Activated T-helper 1 cell treated with Interleukin-2 at 50 U/mL for 16 hours (primary cell): Measurements from ENCODE around the gene CALCOCO1.
"Not testable (repeated sequence)": the region's sequence is repeated elsewhere in the genome, so short reads cannot be mapped to it uniquely, and the experiment has no call there.

Experiments
- DNase-seq: peaks from one replicate; pipeline ENCODE4 v3.0.0-alpha.2; 2020; ENCODE audit warnings: low read depth

The CALCOCO1 gene, protein sequence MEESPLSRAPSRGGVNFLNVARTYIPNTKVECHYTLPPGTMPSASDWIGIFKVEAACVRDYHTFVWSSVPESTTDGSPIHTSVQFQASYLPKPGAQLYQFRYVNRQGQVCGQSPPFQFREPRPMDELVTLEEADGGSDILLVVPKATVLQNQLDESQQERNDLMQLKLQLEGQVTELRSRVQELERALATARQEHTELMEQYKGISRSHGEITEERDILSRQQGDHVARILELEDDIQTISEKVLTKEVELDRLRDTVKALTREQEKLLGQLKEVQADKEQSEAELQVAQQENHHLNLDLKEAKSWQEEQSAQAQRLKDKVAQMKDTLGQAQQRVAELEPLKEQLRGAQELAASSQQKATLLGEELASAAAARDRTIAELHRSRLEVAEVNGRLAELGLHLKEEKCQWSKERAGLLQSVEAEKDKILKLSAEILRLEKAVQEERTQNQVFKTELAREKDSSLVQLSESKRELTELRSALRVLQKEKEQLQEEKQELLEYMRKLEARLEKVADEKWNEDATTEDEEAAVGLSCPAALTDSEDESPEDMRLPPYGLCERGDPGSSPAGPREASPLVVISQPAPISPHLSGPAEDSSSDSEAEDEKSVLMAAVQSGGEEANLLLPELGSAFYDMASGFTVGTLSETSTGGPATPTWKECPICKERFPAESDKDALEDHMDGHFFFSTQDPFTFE

DNA sequence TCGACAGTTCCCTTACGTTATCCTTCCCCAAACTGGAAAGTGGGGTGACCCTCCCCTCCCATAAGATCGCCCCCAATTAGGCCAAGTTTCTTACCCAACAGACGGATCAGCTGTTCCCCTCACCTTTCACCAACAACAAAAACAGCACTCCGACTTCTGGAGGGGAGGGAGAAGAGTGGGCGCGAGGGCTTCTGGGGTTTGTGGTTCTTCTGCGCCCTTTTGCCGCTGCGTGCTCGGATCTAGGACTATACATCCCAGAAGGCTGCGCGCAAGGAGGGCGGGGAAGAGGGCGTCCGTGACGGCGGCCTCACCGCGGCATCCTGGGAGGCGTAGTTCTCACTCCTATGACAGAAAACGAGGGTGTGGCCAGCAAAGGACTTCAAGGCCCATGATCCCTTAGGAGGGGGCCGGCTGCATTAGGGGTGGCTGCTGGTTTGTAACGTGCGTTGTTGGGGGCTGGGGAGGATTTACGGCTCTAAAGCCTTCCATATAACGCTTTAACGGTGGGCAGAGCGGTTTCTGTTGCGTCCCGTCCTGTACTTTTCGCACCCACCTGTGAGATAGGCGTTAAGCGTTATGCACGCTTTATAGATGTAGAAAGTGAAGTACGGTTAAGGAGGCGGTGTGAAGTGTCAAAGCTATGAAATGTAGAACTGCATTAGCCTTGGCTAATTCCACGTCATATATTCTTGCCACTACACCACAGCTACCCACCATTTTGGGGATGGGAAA lies at the start of gene CALCOCO1:
Gene CALCOCO1 (minus strand): TSS at position 143 of the 732 bp plus-strand sequence. CDS start 2,210 bp downstream, outside the sequence.
- peak; percentile 94 for DNase-seq

DNA sequence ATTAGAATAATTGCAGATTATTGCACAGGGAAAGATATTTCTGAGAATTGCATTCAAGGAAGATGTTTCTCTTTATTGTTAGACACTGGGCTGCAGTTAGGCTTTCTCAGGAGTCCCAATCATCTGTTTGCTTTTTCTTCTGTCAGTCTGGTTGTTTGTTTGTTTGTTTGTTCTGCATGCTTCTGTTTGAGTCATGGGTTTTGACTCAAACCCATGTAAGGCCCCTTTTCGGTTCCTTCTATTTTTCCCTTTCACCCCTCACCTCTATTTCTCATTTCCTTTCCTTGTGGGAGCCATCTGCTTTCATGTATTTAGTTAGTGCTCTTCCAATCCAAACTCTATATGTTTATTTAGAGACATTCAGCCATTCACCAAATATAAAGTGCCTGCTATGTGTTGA lies 49.6 kb upstream of the CALCOCO1 start:
- DNase-seq, result no peak

DNA sequence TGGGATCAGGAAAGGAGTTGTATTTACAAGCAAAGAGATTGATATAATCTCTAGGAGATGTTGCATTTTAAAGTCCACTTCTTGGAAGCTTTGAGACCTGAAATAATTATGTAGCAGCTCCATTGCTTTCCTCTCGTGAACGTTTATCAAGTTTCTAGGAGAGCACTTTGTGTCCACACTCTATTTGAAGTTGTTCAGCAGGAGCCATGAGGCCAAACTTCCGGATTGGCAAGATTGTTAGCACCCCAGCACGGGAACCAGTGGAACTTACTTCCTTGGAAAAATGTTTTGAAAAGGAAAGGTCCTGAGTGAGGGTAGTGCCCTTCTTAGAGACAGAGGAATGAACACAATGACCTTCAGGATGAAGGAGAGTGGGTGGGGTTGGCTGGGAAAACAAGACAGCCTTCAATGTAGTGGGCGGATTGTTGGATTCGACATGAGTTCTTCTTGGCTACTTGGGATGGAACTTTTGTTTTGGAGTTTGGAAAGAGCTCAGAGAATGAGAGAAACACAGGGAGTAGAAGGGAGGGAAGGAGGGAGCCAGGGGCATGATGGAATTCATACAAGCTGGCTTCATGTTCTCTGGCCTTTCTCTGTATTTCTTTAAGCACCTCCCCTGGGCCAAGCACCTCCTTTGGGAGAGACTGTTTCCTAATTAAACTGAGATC lies 48.4 kb upstream of the CALCOCO1 start:
- no peak for DNase-seq

DNA sequence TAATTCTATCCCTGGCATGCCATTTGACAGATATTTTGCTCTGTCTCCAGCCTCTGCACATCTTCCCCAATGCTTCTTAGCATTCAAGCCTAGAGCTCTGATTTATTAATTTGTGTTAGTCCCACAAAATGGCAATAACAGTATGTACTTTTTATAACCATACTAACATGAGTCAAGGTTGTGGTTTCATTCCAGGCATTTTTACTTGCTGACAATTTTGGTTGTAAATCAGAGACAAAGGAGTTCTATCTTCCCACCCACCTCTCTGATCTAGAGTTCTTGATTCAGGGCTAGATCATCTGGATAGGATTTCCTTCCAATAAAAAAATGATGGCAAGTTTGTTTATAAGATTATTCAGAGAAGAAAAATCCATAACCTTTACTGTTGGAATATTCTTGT lies 43.0 kb upstream of the CALCOCO1 start:
- no peak for DNase-seq

DNA sequence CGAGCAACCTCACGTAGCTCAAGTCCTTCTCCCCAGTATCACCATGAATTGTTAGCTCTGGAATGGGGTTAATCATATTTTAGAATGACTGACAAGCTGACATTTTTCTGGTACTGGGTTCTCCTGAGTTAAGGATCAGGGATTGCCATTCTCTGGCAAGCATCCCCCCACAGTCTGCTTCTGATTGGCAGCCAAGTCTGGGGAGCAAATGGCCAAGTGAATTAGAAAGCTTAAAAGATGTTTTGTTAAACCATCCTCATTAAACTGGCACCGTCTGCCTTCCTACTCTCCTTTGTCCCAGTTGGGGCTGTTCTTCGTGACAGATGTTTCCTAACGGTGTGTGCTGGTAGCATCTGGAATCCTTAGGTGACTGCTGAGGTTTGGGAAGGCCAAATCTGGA lies 41.7 kb upstream of the CALCOCO1 start:
- DNase-seq, result no peak

DNA sequence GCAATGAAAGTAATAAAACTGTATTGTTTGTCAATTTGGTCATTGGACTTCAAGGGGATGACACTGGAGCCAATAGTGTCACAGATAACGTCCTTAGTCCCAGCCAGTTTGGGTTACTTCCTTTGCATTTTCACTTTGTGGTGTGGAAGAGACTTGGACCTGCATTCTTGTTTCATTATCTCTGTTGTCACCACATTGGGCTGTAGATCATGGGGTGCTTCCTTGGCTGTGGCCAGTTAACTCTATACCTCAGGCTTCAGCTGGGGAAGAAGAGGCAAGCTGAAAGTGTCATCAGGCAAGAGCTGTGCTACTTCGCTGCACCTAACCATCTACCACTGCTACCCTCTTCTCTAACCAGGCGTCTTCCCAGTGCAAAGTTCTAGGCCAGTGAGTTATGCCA lies 39.6 kb upstream of the CALCOCO1 start:
- no peak for DNase-seq

DNA sequence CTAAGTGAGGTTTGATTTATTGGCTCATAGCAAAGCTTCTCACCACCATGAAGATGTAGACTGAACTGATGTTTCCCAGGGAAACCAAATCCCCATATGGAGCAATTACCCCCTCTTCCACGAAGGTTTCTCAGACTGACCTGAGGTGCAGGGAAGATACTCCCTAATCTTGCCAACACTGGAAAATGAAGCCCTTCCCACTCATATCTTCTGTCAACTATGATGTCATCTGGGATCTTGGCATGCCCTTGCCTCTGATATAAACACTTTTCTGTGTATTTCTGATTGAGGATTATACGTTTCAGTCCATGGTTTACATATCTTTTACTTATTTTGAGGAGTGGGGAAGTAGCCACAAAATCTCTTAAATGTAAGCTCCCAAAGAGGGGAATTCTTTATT lies 38.6 kb upstream of the CALCOCO1 start:
- no peak for DNase-seq

DNA sequence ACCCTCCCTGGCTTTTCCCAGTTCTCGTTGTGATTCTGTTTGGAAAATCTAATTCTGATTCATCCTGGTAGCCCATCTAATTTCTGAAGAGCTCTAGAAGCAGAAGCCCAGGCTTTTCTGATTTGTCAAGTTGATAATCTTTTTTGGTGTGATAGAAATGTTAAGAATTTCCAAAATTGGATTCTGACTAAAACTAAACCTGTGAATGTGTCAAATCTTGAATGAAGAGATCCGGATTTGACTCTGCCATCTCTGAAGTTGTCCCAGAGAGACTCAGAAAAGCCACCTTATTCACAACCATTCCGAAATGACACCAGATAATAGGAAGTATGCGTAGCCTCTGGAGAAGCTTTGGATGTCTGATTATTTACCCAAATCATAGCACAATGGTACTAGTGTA lies 37.4 kb upstream of the CALCOCO1 start:
- DNase-seq, result no peak

DNA sequence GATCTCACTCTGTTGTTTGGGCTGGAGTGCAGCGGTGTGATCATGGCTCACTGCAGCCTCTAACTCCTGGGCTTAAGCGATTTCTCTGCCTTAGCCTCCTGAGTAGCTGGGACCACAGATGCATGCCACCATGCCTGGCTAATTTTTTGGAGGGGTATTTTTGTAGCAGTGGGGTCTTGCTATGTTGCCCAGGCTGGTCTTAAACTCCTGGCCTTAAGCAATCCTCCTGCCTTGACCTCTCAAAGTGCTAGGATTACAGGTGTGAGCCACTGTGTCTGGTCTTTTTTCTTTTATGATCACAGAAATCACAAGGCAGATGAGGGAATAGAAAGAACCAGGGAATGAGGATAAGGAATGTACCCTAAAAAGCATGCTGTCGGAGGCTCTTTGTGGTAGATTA lies 35.5 kb upstream of the CALCOCO1 start:
- not testable (repeated sequence) for DNase-seq

DNA sequence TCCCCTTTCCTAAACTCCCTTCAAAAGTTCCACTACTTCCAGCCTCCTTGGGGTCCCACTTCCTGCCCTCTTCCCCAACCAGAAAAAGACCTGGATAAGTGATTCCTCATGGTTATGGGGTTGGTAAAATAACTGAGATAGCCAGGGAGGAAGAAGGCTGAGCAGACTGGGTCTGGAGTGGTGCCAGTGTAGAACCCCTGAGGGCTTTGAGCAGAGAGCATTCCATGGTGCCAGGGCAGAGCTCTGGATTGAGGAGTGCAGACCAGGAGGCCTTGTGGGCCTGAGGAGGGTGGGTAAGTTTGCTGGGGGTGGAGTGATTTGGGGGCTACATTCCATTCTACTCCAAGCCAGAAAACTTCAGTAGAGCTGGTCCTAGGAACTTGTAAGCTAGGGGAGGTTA lies 34.1 kb upstream of the CALCOCO1 start:
- DNase-seq, result no peak

DNA sequence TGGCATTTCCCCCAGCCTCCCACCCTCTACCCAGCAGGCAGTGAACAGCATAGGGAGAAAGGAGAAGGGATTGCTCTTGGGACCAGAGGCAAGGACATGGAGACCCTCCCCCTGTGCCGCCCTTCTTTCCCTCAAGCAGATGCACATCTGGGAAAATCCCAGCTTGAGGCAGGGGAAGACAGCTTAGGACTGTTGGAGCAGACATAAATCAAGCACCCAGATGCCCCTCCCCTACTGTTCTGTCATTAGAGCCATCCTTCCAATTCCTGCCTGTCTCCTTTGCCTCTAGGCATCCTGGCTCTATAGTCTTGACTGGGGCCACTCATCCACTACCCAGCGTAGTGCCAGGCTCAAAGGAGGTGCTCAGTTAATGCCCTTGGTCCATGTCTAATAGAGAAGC lies 32.0 kb upstream of the CALCOCO1 start:
- no peak for DNase-seq

DNA sequence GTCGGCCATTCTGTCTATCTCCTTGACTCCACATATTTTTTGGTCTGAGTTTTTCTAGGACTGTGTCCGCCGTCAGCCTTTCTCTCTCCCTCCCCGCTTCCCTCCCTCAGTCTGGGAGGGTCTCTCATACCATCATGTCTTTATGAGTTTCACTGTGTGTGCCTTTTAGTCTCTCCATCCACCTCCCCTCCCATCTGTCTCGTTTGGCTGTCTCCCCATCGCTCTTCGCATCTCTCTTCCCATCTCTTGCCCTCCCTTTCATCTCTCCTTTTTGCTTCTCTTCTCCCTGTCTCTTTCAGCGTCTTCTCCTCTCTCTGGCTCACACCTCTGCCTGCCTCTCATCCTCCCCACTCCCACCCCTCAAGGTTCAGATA lies 31.5 kb upstream of the CALCOCO1 start:
- no peak for DNase-seq

DNA sequence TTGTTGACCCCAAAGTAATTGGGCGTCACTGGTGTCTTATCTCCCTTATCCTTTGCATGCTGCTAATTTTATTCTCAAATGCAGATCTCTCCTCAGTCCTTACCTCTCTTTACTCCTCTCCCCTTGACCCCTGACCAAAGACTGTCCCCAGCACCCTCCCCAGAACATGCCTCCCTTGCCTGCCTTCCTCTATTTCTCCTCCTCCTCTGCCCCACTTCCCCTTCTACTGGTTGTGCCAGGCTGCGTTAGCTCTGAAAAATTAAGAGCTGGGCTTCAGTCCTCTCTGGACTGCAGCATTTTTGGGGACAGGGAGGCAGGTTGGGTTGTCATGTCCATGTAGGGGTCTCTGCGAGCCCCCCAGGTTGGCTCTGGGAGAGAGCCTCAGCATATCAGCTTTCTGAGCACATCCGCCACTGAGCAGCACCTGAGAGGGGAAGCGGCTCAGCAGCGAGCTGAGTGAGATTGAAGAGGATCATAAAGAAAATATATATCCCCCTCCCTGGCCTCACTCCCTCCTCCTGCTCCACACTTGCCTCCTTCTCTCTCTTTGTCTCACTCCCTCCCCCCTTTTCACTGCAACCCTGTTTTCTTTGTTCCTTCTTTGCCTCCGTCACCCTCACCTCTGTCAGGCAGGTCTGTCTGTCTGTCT lies 31.0 kb upstream of the CALCOCO1 start:
- DNase-seq, result no peak

DNA sequence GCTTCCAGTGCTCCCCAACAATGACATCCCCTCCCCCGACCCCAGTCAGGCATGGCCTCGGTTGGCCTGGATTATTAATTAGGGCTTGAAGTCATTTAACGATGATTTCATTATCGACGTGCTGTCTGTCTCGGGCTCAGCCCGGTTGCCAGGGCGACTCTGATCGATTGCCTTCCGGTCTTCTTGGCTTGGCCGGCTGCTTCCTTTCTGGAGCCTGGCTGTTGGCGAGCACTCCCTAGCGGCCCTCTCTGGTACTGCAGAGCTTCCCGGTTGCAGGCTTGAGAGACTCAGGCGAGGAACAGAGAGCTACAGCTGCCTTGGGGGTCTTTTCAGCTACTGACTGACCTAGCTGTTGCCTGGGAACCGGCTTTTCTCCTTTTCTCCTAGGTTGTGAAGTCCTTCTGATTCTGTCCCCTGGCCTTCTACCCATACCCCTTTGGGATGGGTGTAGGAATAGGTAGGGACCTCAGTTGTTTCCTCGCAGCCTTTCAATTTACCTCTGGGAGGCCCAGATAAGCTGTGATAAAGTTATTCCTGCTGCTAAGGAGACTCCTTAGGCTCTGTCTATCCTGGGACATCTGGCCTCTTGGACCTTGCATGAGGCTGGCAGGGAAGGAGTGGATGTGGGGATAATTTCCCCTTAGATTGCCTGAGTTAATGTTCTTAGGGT lies 30.0 kb upstream of the CALCOCO1 start:
- peak; percentile 61 for DNase-seq

DNA sequence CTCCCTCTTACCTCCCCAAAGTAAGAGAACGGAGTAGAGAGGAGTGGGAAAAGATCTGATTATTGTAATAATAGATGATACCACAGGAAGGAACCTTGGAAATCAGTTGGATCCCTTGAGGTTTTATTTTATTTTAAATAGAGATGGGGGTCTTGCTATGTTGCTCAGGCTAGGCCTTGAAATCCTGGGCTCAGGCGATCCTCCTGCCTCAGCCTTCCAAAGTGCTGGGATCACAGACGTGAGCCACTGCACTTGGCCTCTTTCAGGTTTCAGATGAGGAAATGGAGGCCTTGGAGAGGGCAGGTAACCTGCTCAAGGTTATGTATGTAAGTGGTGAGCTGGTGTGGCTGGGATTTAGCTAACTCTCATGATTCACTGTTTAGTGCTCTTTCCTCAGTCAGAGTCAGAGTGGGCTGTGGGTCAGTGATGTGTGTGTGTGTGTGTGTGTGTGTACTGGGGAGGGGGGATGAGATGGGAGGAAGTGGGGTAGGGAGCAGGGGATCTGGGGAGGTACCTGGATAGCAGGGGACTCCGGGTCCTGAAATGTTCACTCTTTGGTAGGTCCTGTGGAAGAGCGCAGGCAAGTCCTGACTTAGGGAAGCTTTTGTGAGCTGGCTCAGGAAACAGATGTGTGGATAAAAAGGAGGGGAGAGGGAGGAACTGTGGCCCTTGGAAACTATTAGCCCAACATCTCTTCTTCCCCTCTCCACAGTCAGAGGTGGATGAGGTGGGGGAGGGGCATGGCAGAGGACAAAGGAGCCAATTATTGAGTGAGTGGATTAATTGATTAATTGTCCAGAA lies 29.2 kb upstream of the CALCOCO1 start:
- DNase-seq, result no peak

DNA sequence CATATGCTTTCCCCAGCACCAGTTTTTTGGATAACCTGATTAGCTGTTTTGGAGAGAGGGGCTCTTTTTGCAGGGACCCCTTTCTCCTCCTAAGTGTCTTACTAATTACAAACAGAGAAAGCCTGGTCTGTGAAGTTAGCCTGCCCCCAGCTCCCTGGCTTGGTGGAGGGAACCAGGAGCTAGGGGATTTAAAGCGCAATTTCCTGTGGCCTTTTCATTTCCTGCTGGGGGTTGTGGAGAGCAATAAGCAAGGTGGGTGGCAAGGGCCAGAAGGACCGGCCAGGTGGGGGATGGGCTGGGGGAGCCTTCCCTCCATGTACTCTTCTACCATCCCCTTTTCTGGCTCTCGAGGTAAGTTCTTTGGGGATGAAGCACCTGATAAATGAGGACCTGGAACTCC lies 28.6 kb upstream of the CALCOCO1 start:
- DNase-seq, result no peak

DNA sequence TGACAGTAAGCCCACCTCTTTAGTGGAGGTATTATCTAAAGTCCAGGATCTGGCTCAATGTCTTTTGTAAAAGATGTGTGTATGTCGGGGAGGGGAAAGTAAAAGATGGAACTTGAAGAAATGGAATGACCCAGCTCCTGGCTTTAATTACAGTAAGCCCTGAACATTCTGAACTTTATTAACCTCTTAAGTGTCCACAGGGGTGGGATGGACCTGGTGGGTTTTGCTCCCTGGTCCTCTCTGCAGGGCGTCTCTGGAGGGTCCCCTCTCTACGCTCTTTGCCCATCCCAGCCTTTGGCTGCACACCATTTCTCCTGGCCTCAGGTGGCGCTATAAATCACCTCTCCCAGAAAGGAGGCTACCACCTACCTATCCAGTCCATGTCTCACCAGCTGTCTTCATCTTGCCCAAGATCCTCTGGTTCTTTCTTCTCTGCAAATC lies 28.2 kb upstream of the CALCOCO1 start:
- no peak for DNase-seq

DNA sequence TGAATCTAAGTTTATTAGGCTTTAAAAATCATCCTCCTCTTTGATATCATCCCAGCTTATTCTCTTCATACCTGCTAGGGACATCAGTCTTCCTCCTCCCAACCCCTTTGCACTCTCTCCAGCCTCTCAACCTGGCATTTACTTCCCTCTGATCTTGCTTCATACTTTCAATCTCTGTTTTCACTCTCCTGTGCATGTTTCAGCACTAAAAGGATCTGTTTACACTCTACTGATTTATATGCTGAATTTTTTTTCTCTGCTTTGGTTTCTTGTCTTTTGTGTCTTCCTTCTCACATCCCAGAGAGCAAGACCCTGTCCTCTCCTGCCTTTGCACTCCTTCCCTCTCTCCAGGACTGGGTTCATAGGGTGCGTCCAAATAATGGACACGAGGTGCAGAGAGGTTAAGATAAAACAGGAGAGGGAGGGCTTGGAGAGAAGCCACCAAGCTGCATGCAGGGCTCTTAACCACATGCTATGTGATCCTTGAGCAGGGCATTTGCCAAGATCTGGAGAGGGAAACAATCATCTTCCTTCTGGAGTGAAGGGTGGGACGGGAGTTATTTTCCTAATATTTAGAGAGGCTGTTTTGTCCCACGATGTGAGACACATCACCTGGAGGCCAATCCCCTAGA lies 27.5 kb upstream of the CALCOCO1 start:
- no peak for DNase-seq

DNA sequence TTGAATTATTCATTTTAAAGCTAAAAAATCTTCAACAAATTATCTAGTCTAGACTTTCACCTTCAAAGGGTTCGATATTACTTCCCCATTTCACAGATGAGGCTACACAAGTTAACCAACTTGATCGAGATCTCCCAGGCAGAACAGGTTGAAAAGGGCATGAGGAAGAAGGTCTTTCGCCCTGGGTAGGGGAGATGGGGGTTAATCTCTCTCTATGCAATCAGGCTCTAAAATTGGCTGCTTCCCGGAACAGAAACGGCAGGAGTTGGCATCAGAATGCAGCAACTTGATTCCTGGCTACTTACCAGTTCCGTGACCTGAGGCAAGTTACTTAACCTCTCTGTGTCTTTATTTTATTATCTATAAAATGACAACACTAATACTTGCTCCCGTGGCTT lies 26.9 kb upstream of the CALCOCO1 start:
- DNase-seq, result no peak

DNA sequence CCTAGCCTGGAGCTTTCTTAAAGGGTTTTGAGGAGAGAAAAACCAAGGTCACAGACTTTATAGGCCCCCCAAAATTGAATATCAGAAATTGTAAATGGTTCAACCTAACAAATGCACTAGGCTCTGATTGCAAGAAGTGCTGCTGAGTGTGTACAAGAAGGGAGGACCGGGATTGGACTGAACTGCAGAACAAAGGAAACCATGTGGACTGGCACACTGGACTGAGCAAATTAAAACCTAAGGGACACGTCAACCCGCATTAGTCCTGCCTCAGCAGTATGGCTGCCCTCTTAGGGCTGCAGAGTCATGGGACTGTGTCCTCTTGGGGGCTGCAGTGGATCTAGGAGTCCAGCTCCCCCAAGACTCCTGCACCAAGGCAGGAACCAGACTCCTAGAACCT lies 25.4 kb upstream of the CALCOCO1 start:
- DNase-seq, result no peak
